ENCODE results near the gene EIF4EBP3.

The EIF4EBP3 gene

DNA sequence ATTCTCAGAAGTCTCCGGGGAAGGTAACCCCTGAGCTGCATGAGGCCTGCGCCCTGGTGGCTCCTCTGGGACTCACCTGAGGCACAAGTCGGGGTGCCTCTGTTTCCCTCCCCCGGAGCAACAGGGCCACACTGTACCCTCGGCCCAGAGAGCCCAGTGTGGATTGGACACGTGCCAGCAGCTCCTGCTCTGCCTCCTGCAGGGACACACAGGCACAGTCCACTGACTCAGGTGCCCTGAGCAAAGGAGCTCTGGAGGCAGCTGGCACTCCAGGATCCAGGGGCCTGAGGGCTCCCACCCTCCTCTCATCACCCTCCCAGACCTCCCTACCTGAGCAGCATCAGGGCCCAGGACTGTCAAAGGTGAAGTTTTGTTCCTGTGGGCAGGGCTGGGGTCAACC lies 46.7 kb downstream of the EIF4EBP3 start:
- no peaks in the 10 kb centered on the region for H3K9me3 ChIP-seq
- H4K20me1 ChIP-seq: no peaks in the 10 kb centered on the region
- no peak for TF ChIP-seq Cebpa-rat (IDR thresholded peaks at IDR 0.05)
- no peak overlapping the region for H3K9ac ChIP-seq
- H3K4me2 ChIP-seq: no peak overlapping the region
- no peaks in the 10 kb centered on the region for H3K4me1 ChIP-seq
- no peaks in the 10 kb centered on the region for H3K27me3 ChIP-seq
- no peaks in the 10 kb centered on the region for H3K36me3 ChIP-seq
- H3K4me3 ChIP-seq: no peak overlapping the region
- H3K27ac ChIP-seq: no peak overlapping the region

DNA sequence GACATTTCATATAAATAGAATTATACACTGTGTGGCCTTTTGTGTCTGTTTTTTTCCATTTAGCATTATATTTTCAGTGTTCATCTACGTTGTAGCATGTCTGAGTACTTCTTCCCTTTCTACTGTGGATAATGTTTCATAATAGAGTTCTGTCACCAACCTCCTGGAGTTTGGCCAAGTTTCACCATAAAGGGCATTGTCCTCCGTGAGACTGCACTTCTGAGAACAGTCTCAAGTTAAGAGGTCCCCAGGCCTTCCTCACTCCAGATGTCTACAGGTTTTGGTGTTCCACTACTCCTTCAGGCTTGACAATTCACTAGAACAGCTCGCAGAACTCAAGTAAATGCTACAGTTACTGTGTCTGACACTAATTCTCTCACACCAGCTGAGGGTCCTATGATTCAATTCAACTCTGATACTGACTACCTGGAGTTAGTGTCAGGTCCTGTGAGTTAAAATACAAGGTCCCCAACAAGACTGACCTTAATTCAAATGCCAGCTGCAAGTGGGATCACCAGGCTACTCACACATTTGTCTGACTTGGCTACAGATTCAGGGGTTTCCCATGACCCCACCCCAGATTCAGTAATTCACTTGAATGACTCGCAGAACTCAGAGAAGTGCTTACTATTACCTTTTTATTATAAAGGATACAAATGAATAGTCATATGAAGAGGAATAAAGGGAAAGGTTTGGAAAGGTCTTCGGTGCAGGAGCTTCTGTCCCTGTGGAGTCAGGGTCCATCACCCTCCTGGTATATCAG lies 48.3 kb downstream of the EIF4EBP3 start:
- no peak overlapping the region for H3K4me2 ChIP-seq
- TF ChIP-seq Cebpa-rat (IDR thresholded peaks at IDR 0.05): no peak
- H3K27me3 ChIP-seq: no peaks in the 10 kb centered on the region
- H3K4me1 ChIP-seq: no peaks in the 10 kb centered on the region
- H3K9me3 ChIP-seq: no peaks in the 10 kb centered on the region
- no peaks in the 10 kb centered on the region for H3K36me3 ChIP-seq
- H3K27ac ChIP-seq: no peak overlapping the region
- H3K4me3 ChIP-seq: no peak overlapping the region
- no peak overlapping the region for H3K9ac ChIP-seq
- no peaks in the 10 kb centered on the region for H4K20me1 ChIP-seq

DNA sequence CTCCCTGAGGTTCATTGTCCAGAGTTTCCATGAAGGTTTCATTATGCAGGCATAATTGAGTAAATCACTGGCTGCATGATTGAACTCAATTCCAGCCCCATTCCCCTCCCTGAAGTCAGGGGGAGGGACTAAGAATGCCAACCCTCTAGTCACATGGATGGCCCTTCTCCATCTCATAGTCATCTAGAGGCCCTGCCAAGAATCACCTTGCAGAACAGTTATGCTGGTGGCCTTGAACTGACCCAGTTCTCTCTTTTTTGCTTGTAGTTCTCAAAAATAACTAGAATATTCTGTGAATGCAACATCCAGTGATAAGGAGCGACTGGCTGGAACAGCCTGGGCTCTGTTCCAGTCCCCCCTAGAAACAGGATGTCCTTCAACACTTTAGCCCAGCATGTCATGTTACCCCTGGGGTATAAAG lies 48.9 kb downstream of the EIF4EBP3 start:
- no peak overlapping the region for H3K9ac ChIP-seq
- H3K4me1 ChIP-seq: no peaks in the 10 kb centered on the region
- no peak overlapping the region for H3K4me2 ChIP-seq
- no peak overlapping the region for H3K27ac ChIP-seq
- no peaks in the 10 kb centered on the region for H3K9me3 ChIP-seq
- H3K27me3 ChIP-seq: no peaks in the 10 kb centered on the region
- no peaks in the 10 kb centered on the region for H3K36me3 ChIP-seq
- no peaks in the 10 kb centered on the region for H4K20me1 ChIP-seq
- no peak for TF ChIP-seq Cebpa-rat (IDR thresholded peaks at IDR 0.05)
- no peak overlapping the region for H3K4me3 ChIP-seq

DNA sequence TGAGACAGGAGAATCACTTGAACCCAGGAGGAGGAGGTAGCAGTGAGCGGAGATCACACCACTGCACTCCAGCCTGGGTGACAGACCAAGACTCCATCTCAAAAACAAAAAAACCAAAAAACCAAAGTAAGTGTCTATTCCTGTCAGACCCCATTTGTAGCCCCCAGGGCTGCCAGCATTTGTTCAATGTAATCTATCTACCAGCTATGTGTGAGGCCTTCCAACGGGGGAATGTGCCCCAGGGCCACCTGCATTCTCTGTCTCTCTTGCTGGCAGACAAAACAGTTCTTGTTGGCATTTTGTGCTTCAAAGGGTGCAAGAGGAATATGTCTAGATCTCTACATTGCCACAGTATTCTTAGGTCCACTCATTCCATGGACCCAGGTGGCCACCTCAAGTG lies 51.4 kb downstream of the EIF4EBP3 start:
- Histone ChIP-seq H3K4me3 (no peak overlapping the region), H3K27ac (no peak overlapping the region), H3K27me3 (no peaks in the 10 kb centered on the region), H3K36me3 (no peaks in the 10 kb centered on the region), H3K4me2 (no peak overlapping the region), H4K20me1 (no peaks in the 10 kb centered on the region), H3K4me1 (no peaks in the 10 kb centered on the region), H3K9me3 (no peaks in the 10 kb centered on the region), H3K9ac (no peak overlapping the region)
- TF ChIP-seq Cebpa-rat (IDR thresholded peaks at IDR 0.05): no peak

Data from BLaER1 (cell line).